Esophagus squamous epithelium (tissue), 4 donors: ENCODE measurements around the gene PPP2R2C.

Experiments used
- CTCF ChIP-seq, 6 experiments: fragments of 450-650 bp in 4 of 6; fragments of 200-600 bp in 2 of 6; sonication (generic) in 2 of 6; IDR thresholded peaks; one replicate each; pipeline ENCODE4 v1.5.1; 2016 to 2019; ENCODE audit warnings: antibody characterized with exemption in 6 of 6, mild to moderate bottlenecking in 4 of 6, moderate library complexity in 4 of 6
- POLR2A ChIP-seq, 4 donors: fragments of 450-650 bp; IDR thresholded peaks; one replicate each; pipeline ENCODE4 v1.6.1; 2017; ENCODE audit warnings: antibody characterized with exemption in 4 of 4, mild to moderate bottlenecking in 4 of 4, moderate library complexity in 3 of 4

- TF ChIP-seq CTCF (IDR thresholded peaks at IDR 0.05) (no peak), POLR2A (IDR thresholded peaks at IDR 0.05) (no peak)
Measured at GRCh38 chr4:6354119-6354518, 118.3 kb downstream of the PPP2R2C start.
